Muscle layer of colon (tissue), 2 donors: ENCODE data around the gene DENND6B.

Source experiments
- H3K27ac ChIP-seq: one replicate; pipeline ENCODE4 v1.7.0; 2013; ENCODE audit warnings: low read depth, mild to moderate bottlenecking, low read length, moderate library complexity
- H3K27me3 ChIP-seq, 2 donors: one replicate each; pipeline ENCODE4 v1.7.0; 2013; ENCODE audit warnings: low read length in 2 of 2, mild to moderate bottlenecking in 2 of 2; ENCODE audit not compliant: insufficient read depth in 2 of 2, control insufficient read depth in 1 of 2
- H3K36me3 ChIP-seq: one replicate; pipeline ENCODE4 v1.7.0; 2013; ENCODE audit warnings: mild to moderate bottlenecking, low read length; ENCODE audit not compliant: insufficient read depth
- H3K4me1 ChIP-seq: one replicate; pipeline ENCODE4 v1.7.0; 2013; ENCODE audit warnings: mild to moderate bottlenecking, low read length; ENCODE audit not compliant: insufficient read depth
- H3K4me3 ChIP-seq, 2 donors: one replicate each; pipeline ENCODE4 v1.7.0; 2013; ENCODE audit warnings: low read length in 2 of 2, low read depth in 1 of 2, mild to moderate bottlenecking in 1 of 2, moderate library complexity in 1 of 2
- H3K9ac ChIP-seq: one replicate; pipeline ENCODE4 v1.7.0; 2013; ENCODE audit warnings: low read length
- H3K9me3 ChIP-seq: one replicate; pipeline ENCODE4 v1.7.0; 2013; ENCODE audit warnings: mild to moderate bottlenecking, low read length
- donor health status: abdominal sarcoma.
- donor health status: Adenocarcinoma of cecum.

DENND6B gene

GRCh38 chr22:50306753-50307749 is 19.8 kb downstream of the DENND6B start, which contains the start of gene PLXNB2:
Gene PLXNB2 (minus strand): TSS chr22:50307646. CDS start chr22:50290584, 17,062 bp downstream.
- H3K27ac ChIP-seq = peak within 1 kb of the TSS; percentile 79
- H3K9ac ChIP-seq = peak within 1 kb of the TSS; percentile 76
- peak within 1 kb of the TSS; percentile 67 to 100 for H3K4me3 ChIP-seq
- H3K27me3 ChIP-seq = no peaks in the 10 kb centered on the region
- peaks cover 47% of the 10 kb centered on the region for H3K4me1 ChIP-seq
- H3K36me3 ChIP-seq = no peaks in the 10 kb centered on the region
- H3K9me3 ChIP-seq = no peaks in the 10 kb centered on the region

- Histone ChIP-seq H3K9me3 (no peaks in the 10 kb centered on the region), H3K36me3 (no peaks in the 10 kb centered on the region), H3K27me3 (no peaks in the 10 kb centered on the region), H3K4me3 (peak overlapping the region; percentile 69 to 100), H3K9ac (peak overlapping the region; percentile 61), H3K4me1 (peaks cover 57% of the 10 kb centered on the region), H3K27ac (peak overlapping the region; percentile 79)
Observed at GRCh38 chr22:50305923-50306566, 20.8 kb downstream of the DENND6B start.

GRCh38 chr22:50305393-50305922 is 21.4 kb downstream of the DENND6B start:
- H3K4me3 ChIP-seq = peak overlapping the region; percentile 69 to 100
- H3K4me1 ChIP-seq = peaks cover 63% of the 10 kb centered on the region
- peak overlapping the region; percentile 79 for H3K27ac ChIP-seq
- H3K9me3 ChIP-seq = no peaks in the 10 kb centered on the region
- H3K36me3 ChIP-seq = no peaks in the 10 kb centered on the region
- H3K9ac ChIP-seq = peak overlapping the region; percentile 61
- no peaks in the 10 kb centered on the region for H3K27me3 ChIP-seq

GRCh38 chr22:50304528-50305392 is 22.1 kb downstream of the DENND6B start:
- peaks cover 64% of the 10 kb centered on the region for H3K4me1 ChIP-seq
- H3K4me3 ChIP-seq = peak overlapping the region; percentile 69 to 100
- peak overlapping the region; percentile 46 for H3K9ac ChIP-seq
- no peaks in the 10 kb centered on the region for H3K9me3 ChIP-seq
- H3K36me3 ChIP-seq = no peaks in the 10 kb centered on the region
- no peaks in the 10 kb centered on the region for H3K27me3 ChIP-seq
- H3K27ac ChIP-seq = peak overlapping the region; percentile 93

- Histone ChIP-seq H3K27me3 (no peaks in the 10 kb centered on the region), H3K4me1 (peaks cover 64% of the 10 kb centered on the region)
Observed at GRCh38 chr22:50303848-50304527, 22.8 kb downstream of the DENND6B start.

GRCh38 chr22:50303515-50303847 is 23.3 kb downstream of the DENND6B start:
- H3K27me3 ChIP-seq = no peaks in the 10 kb centered on the region
- no peak overlapping the region for H3K9ac ChIP-seq
- H3K36me3 ChIP-seq = no peaks in the 10 kb centered on the region
- H3K4me3 ChIP-seq = no peak overlapping the region
- H3K4me1 ChIP-seq = peaks cover 64% of the 10 kb centered on the region
- H3K27ac ChIP-seq = peak overlapping the region; percentile 93
- no peaks in the 10 kb centered on the region for H3K9me3 ChIP-seq

More at GRCh38 chr22:50303848-50304527, 22.8 kb downstream of the DENND6B start:
- no peaks in the 10 kb centered on the region for H3K9me3 ChIP-seq
- peak overlapping the region; percentile 93 for H3K27ac ChIP-seq
- peak overlapping the region; percentile 4 to 42 for H3K4me3 ChIP-seq
- no peak overlapping the region for H3K9ac ChIP-seq
- no peaks in the 10 kb centered on the region for H3K36me3 ChIP-seq

GRCh38 chr22:50302564-50302963 is 24.2 kb downstream of the DENND6B start:
- Histone ChIP-seq H3K27me3 (no peaks in the 10 kb centered on the region), H3K4me1 (peaks cover 60% of the 10 kb centered on the region), H3K36me3 (no peaks in the 10 kb centered on the region), H3K27ac (peak overlapping the region; percentile 73), H3K9ac (no peak overlapping the region), H3K9me3 (no peaks in the 10 kb centered on the region), H3K4me3 (no peak overlapping the region)

- no peaks in the 10 kb centered on the region for H3K9me3 ChIP-seq
- no peak overlapping the region for H3K4me3 ChIP-seq
- no peak overlapping the region for H3K9ac ChIP-seq
- H3K4me1 ChIP-seq = peaks cover 65% of the 10 kb centered on the region
- peak overlapping the region; percentile 73 for H3K27ac ChIP-seq
- H3K27me3 ChIP-seq = no peaks in the 10 kb centered on the region
- no peaks in the 10 kb centered on the region for H3K36me3 ChIP-seq
Observed at GRCh38 chr22:50302041-50302541, 24.7 kb downstream of the DENND6B start.

- Histone ChIP-seq H3K36me3 (no peaks in the 10 kb centered on the region), H3K27ac (peak overlapping the region; percentile 73), H3K27me3 (no peaks in the 10 kb centered on the region), H3K4me1 (peaks cover 70% of the 10 kb centered on the region), H3K4me3 (no peak overlapping the region), H3K9me3 (no peaks in the 10 kb centered on the region), H3K9ac (no peak overlapping the region)
Observed at GRCh38 chr22:50301581-50301991, 25.2 kb downstream of the DENND6B start.

GRCh38 chr22:50300620-50301257 is 26.1 kb downstream of the DENND6B start:
- peak overlapping the region; percentile 35 for H3K27ac ChIP-seq
- no peaks in the 10 kb centered on the region for H3K27me3 ChIP-seq
- peaks cover 70% of the 10 kb centered on the region for H3K4me1 ChIP-seq
- H3K36me3 ChIP-seq = no peaks in the 10 kb centered on the region
- no peak overlapping the region for H3K4me3 ChIP-seq
- no peaks in the 10 kb centered on the region for H3K9me3 ChIP-seq
- peak overlapping the region; percentile 5 for H3K9ac ChIP-seq
